Measurements from ENCODE around the gene GSK3A. TPM values are rescaled to one million over a fixed set of nuclear protein-coding genes. Genes with fewer than 3 reads are reported as not detected.

Gene GSK3A
- total RNA-seq, 2 experiments from 2014 or later: 48.2 to 49.0 TPM

DNA sequence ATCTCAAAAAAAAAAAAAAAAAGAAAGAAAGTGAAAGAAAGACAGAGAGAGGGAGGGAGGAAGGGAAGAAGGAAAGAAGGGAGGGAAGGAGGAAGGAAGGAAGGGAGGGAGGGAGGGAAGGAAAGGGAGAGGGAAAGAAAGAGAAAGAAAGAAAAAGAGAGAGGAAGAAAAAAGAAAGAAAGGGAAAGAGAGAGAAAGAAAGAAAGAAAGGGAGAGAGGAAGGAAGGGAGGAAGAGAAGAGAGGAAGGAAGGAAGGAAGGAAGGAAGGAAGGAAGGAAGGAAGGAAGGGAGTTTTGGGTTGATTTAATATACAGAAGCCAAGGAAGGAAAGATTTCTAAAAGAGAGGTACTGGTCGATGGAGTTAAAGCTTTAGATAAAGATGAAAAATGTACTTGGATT, 53.7 kb downstream of the GSK3A start:
- Mint-ChIP-seq H3K9me3 (ENCODE audit: insufficient read depth) (peaks cover 7% of the 10 kb centered on the region), H3K27me3 (ENCODE audit: low read depth) (peaks cover 5% of the 10 kb centered on the region), H3K4me1 (ENCODE audit: low read depth) (peaks cover 56% of the 10 kb centered on the region), H3K27ac (no peak overlapping the region), H3K4me3 (no peak overlapping the region), H3K36me3 (ENCODE audit: low read depth) (peaks cover 11% of the 10 kb centered on the region)
- ChIA-PET CTCF (interaction anchor here (1.5 to 1.9 kb wide), 3 partner anchors 11 to 80 kb away, joined by 5 to 7 read pairs (median 5); no protein-coding TSS in a partner anchor), POLR2A (interaction anchor here (1.8 kb wide), 1 partner anchor 11 kb away, joined by 6 read pairs; no protein-coding TSS in a partner anchor)
- DNase-seq (no peak), ATAC-seq (no peak)

DNA sequence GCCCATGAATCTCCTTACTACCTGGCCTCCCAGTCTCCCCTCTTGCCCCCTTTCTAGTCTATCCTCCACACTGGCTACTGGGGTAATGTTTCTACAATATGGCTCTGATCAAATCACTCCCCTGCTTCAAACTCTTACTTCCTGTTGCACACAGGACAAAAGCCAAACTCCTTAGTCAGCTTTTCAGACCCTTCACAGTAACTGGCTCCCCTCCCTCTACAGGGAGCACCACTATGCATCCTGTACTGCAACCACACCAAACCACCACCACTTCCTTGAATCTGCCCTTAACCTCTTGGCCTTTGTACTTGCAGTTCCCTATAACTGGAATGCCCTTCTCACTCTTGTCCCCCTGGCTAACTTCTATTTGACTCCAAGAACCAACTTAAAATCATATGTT, 57.1 kb downstream of the GSK3A start:
- Mint-ChIP-seq H3K27ac (peak overlapping the region; percentile 77), H3K27me3 (ENCODE audit: low read depth) (peaks cover 5% of the 10 kb centered on the region), H3K9me3 (ENCODE audit: insufficient read depth) (no peaks in the 10 kb centered on the region), H3K36me3 (ENCODE audit: low read depth) (no peaks in the 10 kb centered on the region), H3K4me1 (ENCODE audit: low read depth) (peaks cover 38% of the 10 kb centered on the region), H3K4me3 (peak overlapping the region; percentile 16)
- ATAC-seq (peak; percentile 83), DNase-seq (peak; percentile 74)
- CTCF ChIA-PET: interaction anchor here (0.7 to 4.3 kb wide), 27 partner anchors 9 to 150 kb away, joined by 3 to 40 read pairs (median 5); partner anchors contain the start of genes DEDD2, GSK3A, POU2F2 and ZNF526
- POLR2A ChIA-PET: interaction anchor here (0.8 to 2.1 kb wide), 3 partner anchors 14 to 58 kb away, joined by 3 to 9 read pairs (median 4); partner anchors contain the start of gene POU2F2

DNA sequence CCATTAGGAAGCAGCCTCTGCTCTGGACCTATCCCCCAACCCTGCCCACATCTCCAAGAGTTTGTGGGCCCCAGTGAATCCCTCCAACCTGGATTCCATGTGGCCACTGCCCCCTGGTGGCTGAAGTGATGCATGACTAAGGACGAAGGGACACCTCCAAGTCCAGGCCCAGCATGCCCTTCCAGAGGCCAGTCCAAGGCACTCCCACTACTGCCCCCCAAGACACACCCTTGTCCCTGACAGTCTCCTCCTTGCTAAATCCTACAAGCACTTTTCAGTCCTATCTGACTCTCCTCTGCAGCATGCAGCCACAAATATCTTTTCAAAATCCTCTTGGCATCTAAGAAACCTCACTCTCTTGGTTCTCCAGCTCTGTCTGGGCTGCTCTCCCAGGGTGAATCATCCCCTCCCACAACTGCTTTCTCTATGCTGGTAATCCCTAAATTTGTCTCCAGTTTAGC, 58.0 kb downstream of the GSK3A start:
- Mint-ChIP-seq H3K4me3 (no peak overlapping the region), H3K27me3 (ENCODE audit: low read depth) (peaks cover 5% of the 10 kb centered on the region), H3K36me3 (ENCODE audit: low read depth) (no peaks in the 10 kb centered on the region), H3K9me3 (ENCODE audit: insufficient read depth) (no peaks in the 10 kb centered on the region), H3K4me1 (ENCODE audit: low read depth) (peaks cover 36% of the 10 kb centered on the region), H3K27ac (peak overlapping the region; percentile 65)
- DNase-seq (peak; percentile 74), ATAC-seq (peak; percentile 57)
- ChIA-PET POLR2A (interaction anchor here (2.1 kb wide), 1 partner anchor 15 kb away, joined by 9 read pairs; no protein-coding TSS in a partner anchor), CTCF (interaction anchor here (0.7 to 4.3 kb wide), 25 partner anchors 8 to 149 kb away, joined by 3 to 40 read pairs (median 5); partner anchors contain the start of genes DEDD2, GSK3A, POU2F2 and ZNF526)

Other genes with a start within 250 kb of the GSK3A start
- gene ATP1A3, start 248.4 kb downstream of the GSK3A start, total RNA-seq: 1 to 10 TPM; 2.3 to 3.3 TPM
- under 1 TPM; 0.37 to 0.73 TPM for gene GRIK5, start 172.4 kb downstream of the GSK3A start, total RNA-seq
- 10 to 100 TPM; 14.0 to 14.3 TPM for gene ZNF574, start 166.4 kb downstream of the GSK3A start, total RNA-seq
- 10 to 100 TPM; 15.7 to 16.3 TPM for gene POU2F2, start 110.2 kb downstream of the GSK3A start, total RNA-seq
- 10 to 100 TPM; 31.8 to 36.0 TPM for gene DEDD2, start 24.9 kb downstream of the GSK3A start, total RNA-seq
- gene ZNF526, start 22.3 kb downstream of the GSK3A start, total RNA-seq: 10 to 100 TPM; 19.5 to 21.5 TPM
- gene ERF, start 12.5 kb upstream of the GSK3A start, total RNA-seq: 10 to 100 TPM; 49.9 to 54.5 TPM
- gene CIC, start 26.6 kb upstream of the GSK3A start, total RNA-seq: 10 to 100 TPM; 73.1 to 83.8 TPM
- under 1 TPM; 0.44 to 0.55 TPM for gene PRR19, start 59.5 kb upstream of the GSK3A start, total RNA-seq
- gene PAFAH1B3, start 60.0 kb upstream of the GSK3A start, total RNA-seq: 10 to 100 TPM; 48.2 to 52.7 TPM
- gene TMEM145, start 70.7 kb upstream of the GSK3A start, total RNA-seq: under 1 TPM in 1 of 2 experiments, not detected in 1; 0.37 TPM
- gene MEGF8, start 83.0 kb upstream of the GSK3A start, total RNA-seq: 1 to 10 TPM; 5.0 to 5.9 TPM
- not detected for gene CNFN, start 147.7 kb upstream of the GSK3A start, total RNA-seq
- 10 to 100 TPM; 33.4 to 34.6 TPM for gene LIPE, start 184.8 kb upstream of the GSK3A start, total RNA-seq
- gene CXCL17, start 200.3 kb upstream of the GSK3A start, total RNA-seq: not detected